ENCODE measurements around the gene GPR85.

Gene GPR85

DNA sequence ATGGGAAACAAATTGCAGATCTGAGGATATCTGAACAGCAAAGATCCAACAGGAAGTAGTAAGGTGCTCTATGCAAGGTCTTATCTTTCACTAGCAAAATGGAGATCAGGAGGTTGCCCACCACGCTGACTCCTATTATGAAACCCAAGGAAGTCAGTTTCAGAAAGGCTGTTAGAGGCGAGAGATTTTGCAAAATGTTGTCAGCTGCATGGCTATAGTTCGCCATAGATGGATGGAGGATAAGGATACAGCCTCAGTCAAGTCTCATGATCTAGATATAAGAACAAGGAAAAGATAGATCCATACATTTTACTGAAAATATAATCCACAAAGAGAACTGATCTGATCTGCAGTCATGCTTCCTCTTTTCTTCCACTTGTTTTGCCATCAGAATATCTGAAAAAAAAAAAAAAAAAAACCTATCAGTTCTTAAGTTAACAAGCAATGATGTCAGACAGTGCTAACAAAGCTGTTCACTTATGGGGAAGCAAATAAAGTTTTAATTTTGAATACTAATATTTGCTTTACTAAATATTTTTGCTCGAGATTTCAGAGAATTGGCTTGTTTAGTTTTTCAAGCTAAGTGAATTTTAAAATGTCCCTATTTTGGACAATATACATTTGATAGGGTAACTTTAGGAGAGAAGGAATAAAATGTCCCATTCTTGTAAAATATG is 2.0 kb downstream of the GPR85 start:
- H3K4me3 ChIP-seq (ENCODE audit: low read depth, low read length), result no peak overlapping the region
- TF ChIP-seq, protein P1, sequence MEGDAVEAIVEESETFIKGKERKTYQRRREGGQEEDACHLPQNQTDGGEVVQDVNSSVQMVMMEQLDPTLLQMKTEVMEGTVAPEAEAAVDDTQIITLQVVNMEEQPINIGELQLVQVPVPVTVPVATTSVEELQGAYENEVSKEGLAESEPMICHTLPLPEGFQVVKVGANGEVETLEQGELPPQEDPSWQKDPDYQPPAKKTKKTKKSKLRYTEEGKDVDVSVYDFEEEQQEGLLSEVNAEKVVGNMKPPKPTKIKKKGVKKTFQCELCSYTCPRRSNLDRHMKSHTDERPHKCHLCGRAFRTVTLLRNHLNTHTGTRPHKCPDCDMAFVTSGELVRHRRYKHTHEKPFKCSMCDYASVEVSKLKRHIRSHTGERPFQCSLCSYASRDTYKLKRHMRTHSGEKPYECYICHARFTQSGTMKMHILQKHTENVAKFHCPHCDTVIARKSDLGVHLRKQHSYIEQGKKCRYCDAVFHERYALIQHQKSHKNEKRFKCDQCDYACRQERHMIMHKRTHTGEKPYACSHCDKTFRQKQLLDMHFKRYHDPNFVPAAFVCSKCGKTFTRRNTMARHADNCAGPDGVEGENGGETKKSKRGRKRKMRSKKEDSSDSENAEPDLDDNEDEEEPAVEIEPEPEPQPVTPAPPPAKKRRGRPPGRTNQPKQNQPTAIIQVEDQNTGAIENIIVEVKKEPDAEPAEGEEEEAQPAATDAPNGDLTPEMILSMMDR (IDR thresholded peaks at IDR 0.05; ENCODE audit: borderline replicate concordance, insufficient read depth, low read depth, low read length), result no peak

DNA sequence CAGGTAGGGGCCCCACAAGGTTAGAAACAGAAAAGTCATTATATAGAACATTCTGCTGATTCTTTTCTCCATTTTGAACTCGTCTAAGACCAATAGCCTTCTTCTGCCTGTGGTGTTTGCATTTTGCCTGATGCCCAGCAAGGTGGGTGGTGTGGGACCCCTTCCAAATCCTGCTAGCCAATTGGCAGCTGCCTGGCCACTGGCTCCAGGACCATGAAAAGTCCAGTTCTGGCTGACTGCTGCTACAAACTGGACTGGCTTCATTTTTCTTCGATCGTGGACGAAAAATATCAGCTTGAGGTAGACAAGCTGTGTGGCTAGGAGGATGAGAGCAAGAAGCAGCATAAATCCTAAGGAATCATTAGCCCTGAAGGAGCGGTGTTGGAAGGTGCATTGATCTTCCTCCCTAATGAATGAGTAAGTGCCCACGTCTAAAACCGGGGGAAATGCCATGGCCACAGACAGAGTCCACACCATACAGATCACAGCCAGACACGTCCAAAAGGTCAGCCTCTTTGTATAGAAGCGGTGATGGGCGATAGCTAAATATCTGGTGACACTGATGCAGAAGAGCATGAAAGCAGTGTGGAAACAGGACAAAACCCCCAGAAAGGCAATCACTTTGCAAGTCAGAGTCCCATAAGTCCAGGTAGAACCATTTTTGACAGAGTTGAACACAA is 2.7 kb downstream of the GPR85 start:
- H3K4me3 ChIP-seq (ENCODE audit: low read depth, low read length), result no peak overlapping the region
- TF ChIP-seq, protein P1 (IDR thresholded peaks at IDR 0.05; ENCODE audit: borderline replicate concordance, insufficient read depth, low read depth, low read length), result no peak

DNA sequence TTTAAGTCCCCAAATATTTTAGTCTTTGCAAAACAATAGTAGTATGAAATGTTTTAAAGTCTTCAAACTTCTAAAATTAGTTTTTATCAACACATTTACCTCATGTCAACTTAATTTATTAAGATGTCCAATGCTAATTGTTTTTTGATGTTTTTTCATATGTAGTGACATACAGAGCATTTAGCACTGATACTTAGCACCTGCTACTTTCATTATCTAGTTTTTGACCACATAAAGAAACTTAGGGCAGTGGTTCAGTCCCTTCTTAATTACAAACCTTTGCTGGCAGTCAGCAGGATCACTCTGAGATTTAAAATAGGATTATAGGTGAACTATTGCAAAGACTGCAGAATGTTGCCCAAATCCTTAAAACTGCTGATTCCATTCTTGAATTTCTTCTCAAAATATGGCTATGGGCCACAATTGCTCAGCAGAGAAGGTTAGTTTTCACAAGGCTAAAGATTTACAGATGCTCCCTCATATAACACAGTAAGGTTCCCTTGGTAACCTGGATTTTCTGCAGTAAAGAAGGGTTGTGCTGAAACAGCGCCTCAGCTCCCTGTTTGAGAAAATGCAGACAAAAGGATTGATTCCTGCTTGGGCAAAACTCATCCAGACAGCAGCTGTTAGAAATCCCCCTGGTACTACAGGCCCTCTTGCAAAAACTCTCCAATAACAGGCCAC is 3.4 kb downstream of the GPR85 start:
- no peak overlapping the region for H3K4me3 ChIP-seq (ENCODE audit: low read depth, low read length)
- TF ChIP-seq, protein P1 (IDR thresholded peaks at IDR 0.05; ENCODE audit: borderline replicate concordance, insufficient read depth, low read depth, low read length), result no peak

DNA sequence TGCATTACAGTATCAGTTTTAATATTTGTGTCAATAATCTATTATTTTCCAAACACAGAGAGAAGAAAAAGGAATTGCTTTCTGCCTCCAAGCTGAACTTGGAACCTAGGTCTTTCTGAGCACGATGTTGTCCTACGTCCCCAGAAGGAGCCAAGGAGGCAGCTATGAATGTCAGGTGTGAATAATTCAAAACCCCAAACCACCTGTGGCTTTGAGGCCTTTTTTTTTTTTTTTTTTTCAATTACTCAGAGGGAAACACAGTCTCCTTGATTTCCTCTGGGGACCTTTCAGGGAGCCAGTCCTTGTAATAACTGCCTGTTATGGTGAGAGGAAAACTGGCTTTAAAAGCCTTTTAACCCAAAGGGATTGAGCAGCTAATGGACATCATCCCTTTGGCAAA is 8.3 kb downstream of the GPR85 start:
- TF ChIP-seq, protein P1 (IDR thresholded peaks at IDR 0.05; ENCODE audit: borderline replicate concordance, insufficient read depth, low read depth, low read length), result no peak
- H3K4me3 ChIP-seq (ENCODE audit: low read depth, low read length), result no peak overlapping the region

DNA sequence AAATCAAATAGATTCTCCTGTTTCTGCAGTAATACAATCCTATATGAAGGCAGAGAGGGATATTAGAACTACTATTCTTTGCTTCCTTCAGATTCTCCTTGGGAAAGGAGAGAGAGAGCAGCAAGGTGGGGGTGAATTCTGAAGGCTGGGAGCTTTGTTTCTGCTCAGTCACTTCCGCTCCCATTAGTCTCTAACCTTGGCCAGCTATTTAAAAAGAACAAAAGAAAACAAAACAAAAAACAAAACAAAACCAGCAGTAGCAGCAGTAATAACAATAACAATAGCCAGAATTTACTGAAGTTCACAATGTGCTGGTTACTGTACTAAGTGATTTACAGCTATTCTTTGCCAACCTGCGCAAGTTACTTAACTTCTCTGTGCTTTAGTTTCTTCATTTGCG is 9.9 kb downstream of the GPR85 start:
- TF ChIP-seq, protein P1 (IDR thresholded peaks at IDR 0.05; ENCODE audit: borderline replicate concordance, insufficient read depth, low read depth, low read length), result no peak
- no peak overlapping the region for H3K4me3 ChIP-seq (ENCODE audit: low read depth, low read length)

DNA sequence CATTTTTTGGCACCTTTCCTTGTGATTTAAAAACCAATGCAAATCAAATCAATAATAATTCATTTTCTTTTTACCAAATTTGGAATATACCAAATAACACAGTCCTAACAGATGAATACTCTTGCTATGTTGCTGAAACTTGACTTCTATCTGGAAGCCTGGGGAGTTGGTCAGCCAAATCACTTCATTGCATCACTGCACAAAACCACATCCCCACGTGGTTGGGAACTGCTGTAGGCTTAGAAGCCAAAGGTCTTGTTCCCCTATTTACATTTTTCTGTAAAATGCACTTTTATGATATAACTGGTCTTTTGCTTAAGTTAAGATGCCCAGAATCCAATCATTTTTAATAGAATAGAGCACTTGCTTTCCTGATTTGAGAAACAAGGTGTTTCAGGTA is 15.2 kb downstream of the GPR85 start:
- TF ChIP-seq, protein P1 (IDR thresholded peaks at IDR 0.05; ENCODE audit: borderline replicate concordance, insufficient read depth, low read depth, low read length), result no peak
- H3K4me3 ChIP-seq (ENCODE audit: low read depth, low read length), result no peak overlapping the region
